DOHH2 (cell line): ENCODE results near the gene ARL8A.
"Not testable (repeated sequence)": the region's sequence is repeated elsewhere in the genome, so short reads cannot be mapped to it uniquely, and the experiment has no call there.

ENCODE experiments used
- H3F3A ChIP-seq: fragments of 200-600 bp; sonication (generic), shearing (Covaris generic); 2 replicates; pipeline ENCODE4 v1.6.0; 2016; ENCODE audit warnings: antibody characterized with exemption, mild to moderate bottlenecking; ENCODE audit not compliant: control insufficient read depth, insufficient read depth
- H3K27ac ChIP-seq: fragments of 200-600 bp; sonication (generic); 2 replicates; pipeline ENCODE4 v1.5.1; 2014; ENCODE audit warnings: low read depth, mild to moderate bottlenecking, low read length, moderate library complexity
- H3K27me3 ChIP-seq: fragments of 200-600 bp; sonication (generic); 2 replicates; pipeline ENCODE4 v1.6.1; 2014; ENCODE audit warnings: mild to moderate bottlenecking, low read length, mixed read lengths; ENCODE audit not compliant: control insufficient read depth
- H3K36me3 ChIP-seq: fragments of 200-600 bp; sonication (generic); 2 replicates; pipeline ENCODE4 v1.6.1; 2014; ENCODE audit warnings: mild to moderate bottlenecking, low read length, moderate library complexity, mixed read lengths; ENCODE audit not compliant: control insufficient read depth
- H3K4me1 ChIP-seq: fragments of 200-600 bp; sonication (generic); 2 replicates; pipeline ENCODE4 v1.6.1; 2014; ENCODE audit warnings: mild to moderate bottlenecking, low read length, mixed read lengths; ENCODE audit not compliant: control insufficient read depth
- H3K4me2 ChIP-seq: fragments of 200-600 bp; sonication (generic); 2 replicates; pipeline ENCODE4 v1.6.0; 2014; ENCODE audit warnings: mild to moderate bottlenecking, low read length, moderate library complexity
- H3K4me3 ChIP-seq: fragments of 200-600 bp; sonication (generic); 2 replicates; pipeline ENCODE4 v1.5.1; 2014; ENCODE audit warnings: mild to moderate bottlenecking, low read length, mixed read lengths
- H3K79me2 ChIP-seq: fragments of 200-600 bp; sonication (generic); 2 replicates; pipeline ENCODE4 v1.6.1; 2014; ENCODE audit warnings: mild to moderate bottlenecking, low read length, mixed read lengths; ENCODE audit not compliant: control insufficient read depth
- H3K9me2 ChIP-seq: fragments of 200-600 bp; sonication (generic); replicated peaks from 2 replicates; pipeline ENCODE4 v1.6.1; 2014; ENCODE audit warnings: mild to moderate bottlenecking, low read length, mixed read lengths; ENCODE audit not compliant: control insufficient read depth
- H3K9me3 ChIP-seq: fragments of 200-600 bp; sonication (generic); 2 replicates; pipeline ENCODE4 v1.6.1; 2014; ENCODE audit warnings: antibody characterized with exemption, low read length, mixed read lengths; ENCODE audit not compliant: control insufficient read depth, insufficient read depth
- H4K20me1 ChIP-seq: fragments of 200-600 bp; sonication (generic); 2 replicates; pipeline ENCODE4 v1.6.0; 2014; ENCODE audit warnings: low read depth, mild to moderate bottlenecking, antibody characterized with exemption, low read length, moderate library complexity; ENCODE audit not compliant: control insufficient read depth, insufficient read depth
- EZH2phosphoT487 ChIP-seq: fragments of 200-600 bp; sonication (generic); IDR thresholded peaks from 2 replicates; pipeline ENCODE4 v1.6.1; 2017; ENCODE audit warnings: borderline replicate concordance, mild to moderate bottlenecking, antibody characterized with exemption, low read length, moderate library complexity, mixed read lengths
- TF ChIP-seq, protein P1 (sequence below): fragments of 200-600 bp; sonication (generic); IDR thresholded peaks from one replicate; pipeline ENCODE4 v1.5.1; 2014; ENCODE audit warnings: antibody characterized with exemption, mild to moderate bottlenecking, low read depth, low read length; ENCODE audit not compliant: poor library complexity, severe bottlenecking

The ARL8A gene

DNA sequence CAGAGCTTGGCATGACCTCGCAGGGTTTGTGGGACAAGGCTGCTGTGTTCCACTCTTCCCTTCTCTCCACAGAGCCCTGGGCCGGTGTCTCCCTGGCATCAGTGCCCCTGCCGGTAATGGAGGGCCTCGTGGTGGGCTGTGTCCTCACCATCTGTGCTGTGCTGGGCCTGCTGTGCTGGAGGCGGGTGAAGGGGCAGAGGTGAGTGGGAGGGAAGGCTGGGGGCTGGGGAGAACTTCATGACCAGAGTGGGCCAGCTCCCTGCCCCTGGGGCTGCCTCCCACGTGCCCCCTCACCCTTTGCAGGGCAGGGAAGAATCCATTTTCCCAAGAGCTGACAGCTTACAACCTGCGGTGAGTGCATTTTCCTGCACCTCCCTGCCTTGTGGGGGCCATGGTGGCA is 37.0 kb upstream of the ARL8A start:
- H4K20me1 ChIP-seq: no peaks in the 10 kb centered on the region
- TF ChIP-seq, protein P1, sequence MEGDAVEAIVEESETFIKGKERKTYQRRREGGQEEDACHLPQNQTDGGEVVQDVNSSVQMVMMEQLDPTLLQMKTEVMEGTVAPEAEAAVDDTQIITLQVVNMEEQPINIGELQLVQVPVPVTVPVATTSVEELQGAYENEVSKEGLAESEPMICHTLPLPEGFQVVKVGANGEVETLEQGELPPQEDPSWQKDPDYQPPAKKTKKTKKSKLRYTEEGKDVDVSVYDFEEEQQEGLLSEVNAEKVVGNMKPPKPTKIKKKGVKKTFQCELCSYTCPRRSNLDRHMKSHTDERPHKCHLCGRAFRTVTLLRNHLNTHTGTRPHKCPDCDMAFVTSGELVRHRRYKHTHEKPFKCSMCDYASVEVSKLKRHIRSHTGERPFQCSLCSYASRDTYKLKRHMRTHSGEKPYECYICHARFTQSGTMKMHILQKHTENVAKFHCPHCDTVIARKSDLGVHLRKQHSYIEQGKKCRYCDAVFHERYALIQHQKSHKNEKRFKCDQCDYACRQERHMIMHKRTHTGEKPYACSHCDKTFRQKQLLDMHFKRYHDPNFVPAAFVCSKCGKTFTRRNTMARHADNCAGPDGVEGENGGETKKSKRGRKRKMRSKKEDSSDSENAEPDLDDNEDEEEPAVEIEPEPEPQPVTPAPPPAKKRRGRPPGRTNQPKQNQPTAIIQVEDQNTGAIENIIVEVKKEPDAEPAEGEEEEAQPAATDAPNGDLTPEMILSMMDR: no peak
- TF ChIP-seq EZH2phosphoT487: no peak
- no peak overlapping the region for H3K27ac ChIP-seq
- no peaks in the 10 kb centered on the region for H3F3A ChIP-seq
- H3K9me3 ChIP-seq: no peaks in the 10 kb centered on the region
- H3K9me2 ChIP-seq: no peaks in the 10 kb centered on the region
- H3K4me1 ChIP-seq: no peaks in the 10 kb centered on the region
- H3K79me2 ChIP-seq: no peaks in the 10 kb centered on the region
- no peaks in the 10 kb centered on the region for H3K36me3 ChIP-seq
- no peak overlapping the region for H3K4me3 ChIP-seq
- H3K27me3 ChIP-seq: peaks cover 5% of the 10 kb centered on the region
- no peak overlapping the region for H3K4me2 ChIP-seq

DNA sequence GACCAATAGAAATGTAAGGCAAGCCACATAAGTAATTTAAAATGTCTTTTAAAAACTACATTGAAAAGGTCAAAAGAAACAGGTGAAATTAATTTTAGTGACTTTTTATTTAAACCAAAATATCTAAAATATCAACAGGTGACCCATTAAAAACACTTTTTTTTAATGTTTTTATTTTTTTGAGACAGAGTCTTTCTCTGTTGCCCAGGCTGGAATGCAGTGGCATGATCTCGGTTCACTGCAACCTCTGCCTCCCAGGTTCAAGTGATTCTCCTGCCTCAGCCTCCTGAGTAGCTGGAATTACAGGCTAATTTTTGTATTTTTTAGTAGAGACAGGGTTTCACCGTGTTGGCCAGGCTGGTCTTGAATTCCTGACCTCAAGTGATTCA is 36.2 kb upstream of the ARL8A start:
- H4K20me1 ChIP-seq, H3K27me3 ChIP-seq, H3K4me2 ChIP-seq, H3K27ac ChIP-seq, H3K79me2 ChIP-seq, H3K9me3 ChIP-seq, H3F3A ChIP-seq, H3K36me3 ChIP-seq, H3K4me1 ChIP-seq, H3K4me3 ChIP-seq, H3K9me2 ChIP-seq: not testable (repeated sequence)

GRCh38 chr1:202179828-202180750 is 35.6 kb upstream of the ARL8A start:
- H3K36me3 ChIP-seq: no peaks in the 10 kb centered on the region
- no peaks in the 10 kb centered on the region for H3K9me2 ChIP-seq
- H3K9me3 ChIP-seq: no peaks in the 10 kb centered on the region
- no peak overlapping the region for H3K4me2 ChIP-seq
- no peaks in the 10 kb centered on the region for H4K20me1 ChIP-seq
- no peak for TF ChIP-seq EZH2phosphoT487
- TF ChIP-seq, protein P1: no peak
- H3K27me3 ChIP-seq: peaks cover 5% of the 10 kb centered on the region
- no peak overlapping the region for H3K27ac ChIP-seq
- no peaks in the 10 kb centered on the region for H3K4me1 ChIP-seq
- no peak overlapping the region for H3K4me3 ChIP-seq
- no peaks in the 10 kb centered on the region for H3F3A ChIP-seq
- H3K79me2 ChIP-seq: no peaks in the 10 kb centered on the region
